ENCODE results near the gene KRTAP10-7.
"Not testable (repeated sequence)": the region's sequence is repeated elsewhere in the genome, so short reads cannot be mapped to it uniquely, and the experiment has no call there.

The KRTAP10-7 gene

GRCh38 chr21:44556879-44557278, 43.5 kb upstream of the KRTAP10-7 start:
- TF ChIP-seq CTCF (IDR thresholded peaks at IDR 0.05; ENCODE audit: borderline replicate concordance, control extremely low read depth, extremely low read depth, insufficient read depth, missing control alignments), result no peak
- in situ Hi-C loops (cut with MboI; ENCODE audit: low sequenced_read_pairs, unreplicated experiment), result no loop called here
- no peak for DNase-seq (ENCODE audit: low spot score)

- no peak for TF ChIP-seq CTCF (IDR thresholded peaks at IDR 0.05; ENCODE audit: borderline replicate concordance, control extremely low read depth, extremely low read depth, insufficient read depth, missing control alignments)
- no peak for DNase-seq (ENCODE audit: low spot score)
- in situ Hi-C loops (cut with MboI; ENCODE audit: low sequenced_read_pairs, unreplicated experiment), result no loop called here
Measured at GRCh38 chr21:44557491-44558328, 42.7 kb upstream of the KRTAP10-7 start.

- in situ Hi-C loops (cut with MboI; ENCODE audit: low sequenced_read_pairs, unreplicated experiment); DNase-seq (ENCODE audit: low spot score): not testable (repeated sequence)
Measured at GRCh38 chr21:44558329-44558675, 42.1 kb upstream of the KRTAP10-7 start.

DNA sequence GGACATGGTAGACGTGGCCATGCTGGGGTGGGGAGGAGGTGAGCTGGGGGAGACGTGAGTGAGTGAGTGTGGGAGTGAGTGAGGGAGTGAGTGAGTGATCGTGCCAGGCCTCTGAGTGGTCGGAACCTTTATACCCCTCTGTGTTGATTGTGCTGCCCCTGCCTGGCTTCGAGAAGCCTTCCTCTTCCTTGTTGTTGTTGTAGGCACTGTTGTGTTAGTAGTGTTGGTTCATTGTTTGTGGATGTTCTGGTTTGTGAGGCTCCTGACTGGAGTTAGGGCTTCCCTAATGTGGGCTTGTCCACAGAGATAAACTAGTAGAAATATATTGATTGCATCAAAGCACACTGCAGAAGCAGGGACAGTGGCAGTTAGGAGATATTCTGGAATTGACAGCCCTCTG, 41.7 kb upstream of the KRTAP10-7 start, which contains the start of gene KRTAP10-3:
KRTAP10-3 (minus strand) TSS at position 101 of the 400 bp plus-strand sequence; CDS start at position 21, 80 bp downstream.
- no peak for TF ChIP-seq CTCF (IDR thresholded peaks at IDR 0.05; ENCODE audit: borderline replicate concordance, control extremely low read depth, extremely low read depth, insufficient read depth, missing control alignments)
- DNase-seq (ENCODE audit: low spot score), result no peak
- in situ Hi-C loops (cut with MboI; ENCODE audit: low sequenced_read_pairs, unreplicated experiment), result no loop called here

GRCh38 chr21:44564099-44564498, 36.3 kb upstream of the KRTAP10-7 start:
- in situ Hi-C loops (cut with MboI; ENCODE audit: low sequenced_read_pairs, unreplicated experiment), result no loop called here
- no peak for DNase-seq (ENCODE audit: low spot score)
- TF ChIP-seq CTCF (IDR thresholded peaks at IDR 0.05; ENCODE audit: borderline replicate concordance, control extremely low read depth, extremely low read depth, insufficient read depth, missing control alignments), result no peak

- no peak for DNase-seq (ENCODE audit: low spot score)
- in situ Hi-C loops (cut with MboI; ENCODE audit: low sequenced_read_pairs, unreplicated experiment), result no loop called here
- no peak for TF ChIP-seq CTCF (IDR thresholded peaks at IDR 0.05; ENCODE audit: borderline replicate concordance, control extremely low read depth, extremely low read depth, insufficient read depth, missing control alignments)
Measured at GRCh38 chr21:44564886-44565598, 35.4 kb upstream of the KRTAP10-7 start.

- DNase-seq (ENCODE audit: low spot score), result no peak
- in situ Hi-C loops (cut with MboI; ENCODE audit: low sequenced_read_pairs, unreplicated experiment), result no loop called here
- TF ChIP-seq CTCF (IDR thresholded peaks at IDR 0.05; ENCODE audit: borderline replicate concordance, control extremely low read depth, extremely low read depth, insufficient read depth, missing control alignments), result no peak
Measured at GRCh38 chr21:44566403-44566802, 34.0 kb upstream of the KRTAP10-7 start.

All from GM13976 (cell line).